Measurements from ENCODE around the gene SETD3.

Gene SETD3

DNA sequence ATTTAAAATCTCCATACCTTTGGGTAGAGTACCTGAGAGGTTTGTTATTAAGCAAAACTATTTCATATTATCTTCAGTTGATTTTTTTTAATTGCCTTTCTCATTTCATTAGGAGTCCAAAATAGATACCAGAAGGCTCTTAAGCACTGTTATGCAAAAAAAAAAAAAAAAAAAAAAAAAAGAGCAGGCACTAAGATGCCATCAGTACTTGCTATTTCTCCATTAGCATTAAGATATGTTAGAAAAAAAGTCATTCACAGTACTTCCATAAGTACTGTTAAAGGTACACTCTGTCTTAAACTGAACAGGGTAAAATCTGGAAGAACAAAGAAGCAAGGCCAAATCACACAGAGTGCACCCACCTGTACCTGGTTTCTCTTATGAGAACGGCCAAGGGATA lies 57.2 kb downstream of the SETD3 start:
- DNase-seq (ENCODE audit: low spot score): no peak

GRCh38 chr14:99422228-99423010 lies 58.2 kb downstream of the SETD3 start:
- DNase-seq (ENCODE audit: low spot score): no peak

GRCh38 chr14:99420711-99421110 lies 59.9 kb downstream of the SETD3 start:
- no peak for DNase-seq (ENCODE audit: low spot score)

DNA sequence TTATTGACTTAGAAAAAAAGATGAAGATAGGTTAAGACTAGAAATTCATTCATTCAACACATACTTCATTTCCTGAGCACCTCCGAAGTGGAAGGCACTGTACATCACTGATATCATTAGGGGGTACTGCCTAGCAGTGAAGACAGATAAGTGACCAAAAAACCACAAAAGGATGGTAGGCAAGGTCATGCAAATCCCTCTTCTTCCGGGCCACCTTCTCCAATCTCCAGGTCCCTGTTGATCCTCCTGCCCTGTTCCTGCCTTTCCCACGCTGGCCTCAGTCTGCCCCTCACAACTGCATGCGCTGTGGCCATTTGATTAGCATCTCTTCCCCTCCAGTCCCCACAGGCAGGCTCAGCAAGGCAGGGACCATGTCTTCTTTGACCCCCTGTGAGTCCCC lies 60.8 kb downstream of the SETD3 start:
- no peak for DNase-seq (ENCODE audit: low spot score)

DNA sequence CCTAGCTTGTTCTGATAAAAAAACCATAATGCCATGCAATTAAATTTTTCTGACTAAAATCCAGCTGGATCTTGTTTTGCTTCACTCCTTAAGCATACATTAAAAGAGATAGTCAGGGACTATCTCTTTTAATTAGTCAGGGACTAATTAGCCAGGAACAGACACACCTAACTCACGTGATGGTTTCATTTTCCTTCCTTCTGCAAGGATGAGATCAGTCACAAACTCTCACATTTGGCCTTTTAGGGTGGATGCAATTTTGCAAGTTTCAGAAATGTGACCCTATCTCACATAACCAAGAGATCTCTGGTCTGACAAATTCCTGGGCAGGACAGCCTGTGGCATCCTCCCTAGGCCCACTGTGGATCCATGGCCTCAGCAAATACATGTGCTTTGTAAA lies 62.4 kb downstream of the SETD3 start:
- no peak for DNase-seq (ENCODE audit: low spot score)

DNA sequence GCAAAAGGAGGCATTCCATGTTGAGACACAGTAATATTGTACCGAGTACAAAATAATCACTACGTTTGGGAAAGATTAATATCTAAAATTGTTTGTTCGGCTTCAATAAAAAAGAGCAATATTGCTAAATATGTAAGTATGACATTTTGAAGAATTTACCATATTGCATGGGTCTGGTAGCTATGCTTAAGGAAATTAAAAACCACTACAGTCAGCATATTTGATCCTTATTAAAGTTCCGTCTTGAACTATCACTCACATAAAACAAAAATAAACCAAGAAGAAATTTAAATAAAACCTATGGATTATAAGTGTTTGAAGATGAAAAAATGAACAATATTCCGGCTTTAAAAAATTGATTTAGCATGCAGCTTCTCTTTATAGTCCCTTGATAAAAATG lies 63.8 kb downstream of the SETD3 start:
- DNase-seq (ENCODE audit: low spot score): no peak

- peak; percentile 72 for DNase-seq (ENCODE audit: low spot score)
These were observed 65.0 kb downstream of the SETD3 start for GRCh38 chr14:99415496-99416281.

GRCh38 chr14:99413911-99414310 lies 66.7 kb downstream of the SETD3 start:
- DNase-seq (ENCODE audit: low spot score): no peak

GRCh38 chr14:99413172-99413571 lies 67.5 kb downstream of the SETD3 start:
- DNase-seq (ENCODE audit: low spot score): no peak

- no peak for DNase-seq (ENCODE audit: low spot score)
These were observed 68.3 kb downstream of the SETD3 start for GRCh38 chr14:99412117-99413061.

- DNase-seq (ENCODE audit: low spot score): no peak
These were observed 70.6 kb downstream of the SETD3 start for GRCh38 chr14:99410019-99410418.

DNA sequence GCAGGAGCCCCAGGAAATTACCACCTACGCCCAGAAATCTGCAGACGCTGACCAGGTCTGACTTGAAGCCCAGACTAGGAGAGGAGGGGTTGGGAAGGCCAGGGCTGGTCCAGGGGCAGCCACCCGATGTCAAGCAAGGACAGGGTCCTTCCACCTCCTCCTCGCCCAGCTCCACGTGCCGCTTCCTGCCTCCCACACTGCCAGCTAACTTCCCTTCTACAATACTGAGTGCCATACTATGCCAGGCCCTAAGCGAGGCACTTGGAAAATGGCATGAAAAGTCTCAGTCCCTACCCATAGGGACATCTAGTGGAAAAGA lies 71.7 kb downstream of the SETD3 start:
- no peak for DNase-seq (ENCODE audit: low spot score)

- no peak for DNase-seq (ENCODE audit: low spot score)
These were observed 72.2 kb downstream of the SETD3 start for GRCh38 chr14:99408286-99408970.

- DNase-seq (ENCODE audit: low spot score): no peak
These were observed 73.2 kb downstream of the SETD3 start for GRCh38 chr14:99407416-99407815.

DNA sequence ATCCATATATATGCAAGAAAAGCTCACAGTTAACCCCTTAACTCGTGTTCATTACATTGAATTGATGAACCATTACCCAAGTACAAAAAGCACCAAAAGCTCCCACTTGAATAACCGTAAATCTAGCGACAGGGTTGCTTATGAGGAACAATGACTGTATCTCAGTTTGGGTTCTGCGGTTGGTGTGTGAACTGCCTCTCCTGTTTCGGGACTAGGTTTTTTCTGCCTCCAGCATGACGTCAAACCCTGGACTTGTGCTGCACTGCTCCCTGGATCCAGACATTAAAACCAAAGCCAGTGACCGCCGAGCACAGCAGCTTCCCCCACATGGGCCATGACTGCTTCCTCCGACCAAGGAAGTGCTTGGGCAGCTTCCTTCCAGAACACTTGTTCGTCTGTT lies 77.7 kb downstream of the SETD3 start:
- DNase-seq (ENCODE audit: low spot score): no peak

DNA sequence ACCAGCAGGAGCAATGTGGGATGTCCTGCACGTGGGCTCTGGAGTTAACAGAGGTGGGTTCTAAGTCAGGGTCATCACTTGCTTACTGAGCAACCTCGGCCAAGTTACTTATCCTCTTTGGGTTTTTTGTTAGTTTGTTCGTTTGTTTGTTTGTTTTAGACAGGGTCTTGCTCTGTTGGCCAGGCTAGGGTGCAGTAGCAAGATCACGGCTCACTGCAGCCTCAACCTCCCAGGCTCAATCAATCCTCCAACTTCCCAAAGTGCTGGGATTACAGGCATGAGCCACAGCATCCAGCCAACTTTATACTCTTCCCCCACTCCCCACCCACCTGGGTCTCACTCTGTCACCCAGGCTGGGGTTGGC lies 78.4 kb downstream of the SETD3 start:
- DNase-seq (ENCODE audit: low spot score): no peak

DNA sequence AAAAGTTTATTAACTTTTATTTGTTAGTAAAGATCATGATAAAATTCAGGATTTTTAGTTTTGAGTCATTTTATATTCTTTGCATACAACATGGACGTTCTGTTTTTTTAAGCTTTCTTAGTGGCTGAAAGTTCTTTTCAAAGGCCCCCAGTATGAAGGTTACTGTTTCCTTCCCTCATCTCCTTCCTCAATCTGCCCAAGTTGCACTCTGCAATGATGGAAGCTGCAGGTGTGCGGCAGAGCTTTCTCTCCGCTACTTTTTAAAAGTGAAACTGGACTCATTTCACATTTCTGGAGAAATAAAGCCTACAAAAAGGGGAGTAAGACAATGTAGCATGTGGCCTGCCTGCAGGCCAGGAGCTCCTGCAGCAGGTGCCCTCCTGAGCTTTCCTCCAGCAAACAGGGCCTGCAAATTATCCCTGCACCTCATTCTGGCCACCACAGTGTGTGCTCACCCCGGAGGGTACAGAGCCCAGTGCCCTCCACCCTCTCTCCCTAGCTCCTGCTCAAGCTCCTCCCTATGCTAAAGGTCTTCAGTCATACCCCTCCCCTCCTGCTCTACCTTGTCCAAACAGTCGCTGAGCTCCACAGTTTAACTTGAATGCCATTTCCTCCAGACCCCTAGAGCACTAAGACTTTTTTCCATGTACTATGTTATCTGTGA lies 78.9 kb downstream of the SETD3 start:
- DNase-seq (ENCODE audit: low spot score): no peak

GRCh38 chr14:99401211-99401610 lies 79.4 kb downstream of the SETD3 start:
- no peak for DNase-seq (ENCODE audit: low spot score)

DNA sequence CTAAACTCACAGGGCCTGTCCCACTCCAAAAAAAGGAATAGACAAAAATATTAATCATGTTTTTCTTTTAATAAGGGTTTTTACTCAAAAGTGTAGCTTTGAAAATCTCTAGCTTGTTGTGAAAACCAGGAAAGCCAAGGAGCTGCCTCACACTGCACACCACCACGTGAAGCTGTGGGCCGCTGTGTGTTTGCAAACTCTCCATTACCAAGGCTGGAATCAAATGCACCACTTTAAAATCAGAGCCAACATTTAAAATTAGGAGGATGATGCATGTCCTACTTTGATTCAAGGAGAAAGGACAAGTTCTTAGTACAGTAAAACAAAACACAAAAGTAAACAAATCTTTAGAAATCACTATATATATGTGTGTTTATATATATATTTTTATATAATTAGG lies 83.0 kb downstream of the SETD3 start:
- no peak for DNase-seq (ENCODE audit: low spot score)

- DNase-seq (ENCODE audit: low spot score): no peak
These were observed 84.6 kb downstream of the SETD3 start for GRCh38 chr14:99395909-99396530.

- DNase-seq (ENCODE audit: low spot score): no peak
These were observed 86.0 kb downstream of the SETD3 start for GRCh38 chr14:99394602-99395156.
